Activated CD4-positive, CD25-positive, alpha-beta regulatory T cell (primary cell): Measurements from ENCODE around the gene TRIM25.

Experiments
- DNase-seq, 4 experiments: peaks; one replicate each; lab custom pipeline; 2025; lab: John Stamatoyannopoulos, UW

TRIM25 gene

GRCh38 chr17:56926704-56927103, 12.9 kb upstream of the TRIM25 start:
- DNase-seq, result no peak

GRCh38 chr17:56926270-56926669, 12.4 kb upstream of the TRIM25 start:
- no peak for DNase-seq

GRCh38 chr17:56925088-56925487, 11.2 kb upstream of the TRIM25 start:
- no peak for DNase-seq

- no peak for DNase-seq
Measured at GRCh38 chr17:56919717-56920116, 5.9 kb upstream of the TRIM25 start.

GRCh38 chr17:56918916-56919315, 5.1 kb upstream of the TRIM25 start:
- DNase-seq, result no peak

GRCh38 chr17:56917559-56918296, 3.9 kb upstream of the TRIM25 start:
- no peak for DNase-seq

- no peak for DNase-seq
Measured at GRCh38 chr17:56914581-56915273, 878 bp upstream of the TRIM25 start.

- DNase-seq, result no peak
Measured at GRCh38 chr17:56913353-56913866, 439 bp downstream of the TRIM25 start.

- no peak for DNase-seq
Measured at GRCh38 chr17:56913000-56913311, 893 bp downstream of the TRIM25 start.

GRCh38 chr17:56912105-56912999, 1.5 kb downstream of the TRIM25 start:
- DNase-seq, result no peak

- no peak for DNase-seq
Measured at GRCh38 chr17:56910509-56911235, 3.2 kb downstream of the TRIM25 start.

- no peak for DNase-seq
Measured at GRCh38 chr17:56909742-56910508, 3.9 kb downstream of the TRIM25 start.

GRCh38 chr17:56908001-56908542, 5.8 kb downstream of the TRIM25 start:
- no peak for DNase-seq

- no peak for DNase-seq
Measured at GRCh38 chr17:56903560-56903959, 10.3 kb downstream of the TRIM25 start.

- no peak for DNase-seq
Measured at GRCh38 chr17:56902348-56902747, 11.5 kb downstream of the TRIM25 start.

- DNase-seq, result no peak
Measured at GRCh38 chr17:56899403-56899802, 14.4 kb downstream of the TRIM25 start.

- DNase-seq, result no peak
Measured at GRCh38 chr17:56898874-56899273, 15.0 kb downstream of the TRIM25 start.

- no peak for DNase-seq
Measured at GRCh38 chr17:56897646-56898424, 16.0 kb downstream of the TRIM25 start.

- DNase-seq, result no peak
Measured at GRCh38 chr17:56896968-56897359, 16.9 kb downstream of the TRIM25 start.
